Frontal cortex (tissue), 4 donors: Measurements from ENCODE around the gene SMG1. TPM values are rescaled to one million over a fixed set of nuclear protein-coding genes. Genes with fewer than 3 reads are reported as not detected.
"Not testable (repeated sequence)": the region's sequence is repeated elsewhere in the genome, so short reads cannot be mapped to it uniquely, and the experiment has no call there.

ENCODE experiments used
- DNase-seq, 2 donors: peaks; one replicate each; pipeline ENCODE4 v3.0.0; 2012; ENCODE audit warnings: low spot score in 2 of 2
- FAIRE-seq: peaks from 2 replicates; lab custom pipeline; 2012; peaks lifted over from hg19 to GRCh38; lab: Jason Lieb, UNC
- total RNA-seq: library from RNA; depleted of rRNA; stranded (reverse); fragments of >200 nt; gene quantifications from one replicate; pipeline ENCODE4 v1.2.3, GENCODE V29; 2014
- donor health status: control.
- donor health status: control.
- donor health status: control.

The SMG1 gene
- total RNA-seq, 1 donor from 2014 or later = 89.3 TPM

DNA sequence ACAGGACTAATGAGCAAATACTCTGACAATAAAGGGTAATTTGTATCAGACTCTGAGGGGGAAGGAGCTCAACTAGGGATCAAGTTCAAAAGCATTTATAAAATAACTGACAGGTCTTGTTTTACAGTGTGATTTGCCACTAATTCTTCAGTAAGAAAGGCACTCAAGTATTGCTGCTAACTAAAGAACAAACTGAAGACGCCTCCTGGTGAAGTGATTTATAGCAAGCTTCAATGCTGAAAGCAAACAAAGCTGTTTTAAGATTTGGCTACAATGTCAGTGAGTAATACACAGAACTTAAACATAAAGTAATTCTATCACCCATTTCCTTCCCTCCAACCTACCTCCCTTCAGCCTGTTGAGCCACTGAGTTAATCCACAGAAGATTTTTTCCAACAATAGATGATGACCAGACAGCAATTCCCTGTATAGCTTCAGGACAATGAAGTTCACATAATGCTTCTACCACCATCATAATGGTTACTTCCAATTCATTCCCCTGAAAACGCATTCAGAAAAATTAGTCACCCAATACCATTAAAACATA, 59.9 kb downstream of the SMG1 start:
- FAIRE-seq, DNase-seq: not testable (repeated sequence)

GRCh38 chr16:18862891-18863290, 63.3 kb downstream of the SMG1 start:
- not testable (repeated sequence) for FAIRE-seq

DNA sequence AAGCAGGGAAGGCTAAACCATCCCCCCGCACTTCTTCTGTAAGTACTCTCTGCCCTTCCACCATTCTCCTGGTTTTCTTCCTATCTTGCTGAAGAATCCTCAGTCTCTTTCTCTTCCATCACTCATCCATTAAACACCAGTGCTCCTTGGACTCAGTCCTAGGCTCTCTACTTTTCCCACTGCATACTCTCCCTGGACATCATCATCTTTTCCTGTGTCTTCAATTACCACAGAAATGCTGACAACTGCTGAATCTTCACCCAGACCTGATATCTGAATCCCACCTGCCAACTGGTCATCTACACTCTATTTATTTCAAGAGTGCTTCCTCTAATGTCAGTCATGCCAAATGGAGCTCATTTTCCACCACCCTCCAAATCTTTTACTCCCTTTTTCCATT, 71.0 kb downstream of the SMG1 start:
- no peak for DNase-seq
- FAIRE-seq = no peak

More at GRCh38 chr16:18862891-18863290, 63.3 kb downstream of the SMG1 start:
- not testable (repeated sequence) for DNase-seq

DNA sequence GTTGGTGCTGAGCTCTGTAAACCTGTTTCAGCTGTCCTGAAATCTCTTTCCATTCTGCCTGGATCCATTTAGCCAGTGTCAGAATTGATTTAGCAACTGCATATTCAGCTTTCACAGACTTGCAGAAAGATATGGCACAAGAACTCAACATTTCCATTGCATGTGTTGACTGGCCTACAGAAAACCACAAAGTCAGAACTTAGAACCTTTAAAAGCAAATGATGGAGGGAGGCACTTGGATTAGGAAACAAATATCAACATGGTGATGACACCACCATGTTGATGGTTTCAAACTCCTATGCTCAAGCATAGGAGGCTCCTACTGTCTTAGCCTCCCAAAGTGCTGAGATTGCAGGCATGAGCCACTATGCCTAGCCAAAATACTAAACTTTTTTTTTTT, 72.5 kb downstream of the SMG1 start:
- no peak for DNase-seq
- FAIRE-seq = no peak

DNA sequence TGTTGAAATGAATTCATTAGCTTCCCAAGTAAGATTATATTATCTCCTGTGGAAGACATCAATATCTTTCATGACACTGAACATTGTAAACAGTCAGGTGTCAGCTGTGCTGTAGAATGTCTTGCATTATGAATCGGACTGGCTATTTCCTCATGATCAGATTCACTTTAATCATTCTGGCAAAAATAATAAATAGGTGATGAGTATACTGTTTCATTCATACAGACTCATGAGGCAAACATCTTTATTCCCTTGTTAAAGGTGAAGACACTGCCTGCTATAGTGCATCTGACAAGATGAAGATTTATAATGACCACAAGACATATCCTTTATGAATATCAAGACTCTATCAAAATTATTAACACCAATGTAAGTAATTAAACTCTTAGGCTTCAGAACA, 73.6 kb downstream of the SMG1 start:
- no peak for DNase-seq
- FAIRE-seq = no peak

- no peak for DNase-seq
- no peak for FAIRE-seq
Measured at GRCh38 chr16:18846416-18846815, 79.8 kb downstream of the SMG1 start.

GRCh38 chr16:18842565-18842964, 83.6 kb downstream of the SMG1 start:
- FAIRE-seq = no peak
- DNase-seq = no peak

GRCh38 chr16:18841833-18842525, 84.2 kb downstream of the SMG1 start:
- no peak for DNase-seq
- FAIRE-seq = no peak

GRCh38 chr16:18839555-18839954, 86.7 kb downstream of the SMG1 start:
- DNase-seq = no peak
- no peak for FAIRE-seq

DNA sequence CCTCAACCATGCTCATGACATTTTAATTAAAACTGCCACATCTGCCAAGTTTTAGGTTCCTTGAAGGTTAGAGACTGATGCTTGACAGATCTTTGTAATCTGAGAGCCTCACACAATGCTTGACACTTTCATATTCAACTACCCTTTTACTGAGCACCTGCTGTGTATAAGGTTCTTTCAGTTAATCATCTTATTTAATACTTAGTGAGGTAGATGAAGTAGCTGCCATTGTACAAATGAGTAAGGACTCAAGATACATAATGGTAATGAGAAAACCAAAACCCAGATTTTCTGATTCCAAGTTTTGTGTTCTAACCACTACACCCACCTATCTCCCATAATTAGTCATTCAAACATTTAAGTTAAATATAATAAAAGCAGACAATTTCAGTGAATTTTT, 89.5 kb downstream of the SMG1 start:
- FAIRE-seq (no peak), DNase-seq (no peak)

DNA sequence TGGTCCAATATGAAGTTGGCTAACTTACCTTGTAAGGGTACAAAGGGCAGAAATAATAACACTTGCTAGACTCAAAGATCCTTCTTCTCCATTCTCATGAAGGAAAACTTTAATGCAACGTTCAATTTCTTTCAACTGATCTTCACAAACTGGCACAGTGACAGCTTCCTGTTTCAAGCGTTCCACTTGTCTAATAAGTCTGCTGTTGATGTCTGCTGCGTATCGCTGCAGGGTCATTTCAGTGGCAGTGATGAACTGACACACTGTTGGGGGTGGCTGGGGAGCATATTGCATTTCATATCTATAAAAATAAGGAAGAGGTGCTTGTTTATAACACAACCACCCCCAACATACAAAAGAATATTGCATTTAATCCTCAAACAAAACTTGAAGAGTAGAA, 91.3 kb downstream of the SMG1 start:
- no peak for FAIRE-seq

GRCh38 chr16:18833707-18834505, 92.3 kb downstream of the SMG1 start:
- DNase-seq (no peak), FAIRE-seq (no peak)

More for the DNA sequence above, 91.3 kb downstream of the SMG1 start:
- DNase-seq = no peak

DNA sequence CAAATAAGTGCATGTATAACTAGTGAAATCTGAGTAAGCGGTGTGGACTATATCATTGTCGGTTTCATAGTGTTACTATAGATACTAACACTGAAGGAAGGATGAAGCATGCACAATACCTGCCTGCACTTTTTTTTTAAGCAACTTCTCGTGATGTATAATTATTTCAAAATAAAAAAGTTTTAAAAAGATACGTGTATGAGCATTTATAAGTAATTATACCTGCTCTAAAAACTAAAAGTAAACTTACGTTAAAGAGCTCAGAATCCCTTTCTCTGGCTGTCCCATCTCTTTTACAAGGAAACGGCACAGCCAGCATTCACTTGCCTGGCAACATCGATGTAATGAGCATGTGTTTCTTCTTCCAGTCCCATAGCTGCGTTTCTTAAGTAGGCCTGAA, 93.6 kb downstream of the SMG1 start:
- DNase-seq = no peak
- no peak for FAIRE-seq

- FAIRE-seq (no peak), DNase-seq (no peak)
Measured at GRCh38 chr16:18832006-18832405, 94.2 kb downstream of the SMG1 start.

GRCh38 chr16:18829251-18829650, 97.0 kb downstream of the SMG1 start:
- no peak for FAIRE-seq
- DNase-seq = no peak

- no peak for FAIRE-seq
- no peak for DNase-seq
Measured at GRCh38 chr16:18827890-18828289, 98.3 kb downstream of the SMG1 start.

GRCh38 chr16:18816286-18816685, 109.9 kb downstream of the SMG1 start:
- DNase-seq (peak in 1 of 2 donors; percentile 8), FAIRE-seq (peak; percentile 52)

GRCh38 chr16:18811925-18812324, 114.3 kb downstream of the SMG1 start:
- DNase-seq = no peak
- FAIRE-seq = no peak

GRCh38 chr16:18809165-18809564, 117.0 kb downstream of the SMG1 start:
- DNase-seq = no peak
- FAIRE-seq = no peak

DNA sequence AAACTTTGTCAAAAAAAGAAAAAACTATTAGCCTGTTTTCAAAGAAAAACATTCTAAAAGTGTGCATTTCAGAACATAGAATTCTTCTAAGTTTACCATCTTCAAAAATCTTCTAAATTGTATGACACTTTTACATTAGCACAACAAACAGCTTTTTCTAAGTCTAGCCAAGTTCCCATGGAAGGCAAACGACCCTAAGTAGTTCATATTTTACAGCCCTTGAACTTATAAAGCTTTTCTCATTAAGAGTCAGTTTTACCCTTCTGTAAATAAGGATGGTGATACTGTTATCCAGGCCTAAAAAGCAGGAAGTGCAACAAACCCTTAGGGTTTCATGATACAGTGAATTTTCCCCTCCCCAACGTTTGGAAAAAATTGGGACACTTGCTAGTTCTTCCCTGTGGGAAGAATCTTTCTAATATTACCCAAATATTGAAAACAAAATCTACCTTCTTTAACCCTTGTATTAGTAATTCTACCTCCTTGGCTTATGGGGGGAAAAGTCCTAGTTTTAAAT, 120.9 kb downstream of the SMG1 start:
- FAIRE-seq (no peak), DNase-seq (no peak)

DNA sequence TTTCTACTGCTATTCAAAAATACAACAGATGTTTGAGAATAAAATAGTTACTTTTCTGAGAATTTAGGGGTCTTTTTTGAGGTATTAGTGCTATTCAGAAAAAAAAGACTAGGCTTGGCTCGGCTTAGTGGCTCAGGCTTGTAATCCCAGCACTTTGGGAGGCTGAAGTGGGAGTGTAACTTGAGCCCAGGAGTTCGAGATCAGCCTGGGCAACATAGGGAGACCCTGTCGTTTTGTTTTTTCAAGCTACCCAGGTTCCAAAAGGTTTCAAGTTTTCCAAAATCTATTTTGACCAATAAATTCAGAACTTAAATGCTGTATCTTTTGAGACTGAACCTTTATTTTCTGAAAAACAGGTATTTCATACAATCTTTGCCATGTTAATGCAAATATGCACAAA, 121.7 kb downstream of the SMG1 start:
- FAIRE-seq (no peak), DNase-seq (no peak)
